ENCODE results near the gene OVAAL. TPM values are rescaled to one million over a fixed set of nuclear protein-coding genes. Genes with fewer than 3 reads are reported as not detected.

Gene OVAAL
- total RNA-seq, 2 donors from 2014 or later: not detected

DNA sequence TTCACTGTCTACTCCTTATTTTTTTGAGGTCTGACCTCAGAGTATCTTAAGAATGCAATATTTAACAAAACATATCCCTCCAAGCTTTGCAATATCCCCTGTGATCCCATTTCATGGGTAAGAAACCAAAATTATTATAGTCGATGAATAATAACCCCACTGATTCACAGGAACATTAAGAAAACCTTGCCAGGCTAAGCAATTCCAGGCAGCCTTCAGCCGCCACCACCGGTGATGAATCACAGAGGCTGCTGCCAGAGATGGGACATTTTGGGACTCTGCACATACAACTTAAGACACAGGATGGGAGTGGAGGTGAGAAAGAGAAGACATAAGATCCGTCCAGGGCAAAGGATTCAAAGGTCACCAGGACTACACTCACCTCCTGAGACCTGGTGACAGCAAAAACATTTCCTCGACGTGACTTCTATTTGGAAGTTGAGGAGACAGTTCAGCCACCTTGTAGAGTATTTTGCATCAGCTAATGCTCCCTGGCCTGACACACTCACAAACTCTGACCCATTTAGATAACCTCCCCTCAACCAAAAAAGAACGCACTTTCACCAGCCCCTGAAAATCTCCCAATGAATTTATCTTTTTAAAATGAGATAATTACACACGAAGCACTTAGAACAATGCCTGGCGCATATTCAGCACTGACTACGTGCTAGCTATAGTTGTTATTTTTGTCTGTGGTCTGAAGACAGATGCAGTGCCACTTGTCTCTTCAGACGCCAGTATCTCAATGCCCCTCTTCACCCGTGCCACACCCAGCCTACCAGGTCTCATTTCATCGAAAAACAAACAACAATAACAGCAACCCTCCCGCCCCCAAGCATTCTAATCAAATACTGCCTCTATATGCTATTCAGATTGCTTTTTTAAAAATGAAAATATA is 17.8 kb upstream of the OVAAL start:
- H3K4me1 ChIP-seq: no peaks in the 10 kb centered on the region
- H3K27ac ChIP-seq: no peak overlapping the region
- H3K4me3 ChIP-seq: no peak overlapping the region
- H3K9me3 ChIP-seq: no peaks in the 10 kb centered on the region
- TF ChIP-seq, protein P1, sequence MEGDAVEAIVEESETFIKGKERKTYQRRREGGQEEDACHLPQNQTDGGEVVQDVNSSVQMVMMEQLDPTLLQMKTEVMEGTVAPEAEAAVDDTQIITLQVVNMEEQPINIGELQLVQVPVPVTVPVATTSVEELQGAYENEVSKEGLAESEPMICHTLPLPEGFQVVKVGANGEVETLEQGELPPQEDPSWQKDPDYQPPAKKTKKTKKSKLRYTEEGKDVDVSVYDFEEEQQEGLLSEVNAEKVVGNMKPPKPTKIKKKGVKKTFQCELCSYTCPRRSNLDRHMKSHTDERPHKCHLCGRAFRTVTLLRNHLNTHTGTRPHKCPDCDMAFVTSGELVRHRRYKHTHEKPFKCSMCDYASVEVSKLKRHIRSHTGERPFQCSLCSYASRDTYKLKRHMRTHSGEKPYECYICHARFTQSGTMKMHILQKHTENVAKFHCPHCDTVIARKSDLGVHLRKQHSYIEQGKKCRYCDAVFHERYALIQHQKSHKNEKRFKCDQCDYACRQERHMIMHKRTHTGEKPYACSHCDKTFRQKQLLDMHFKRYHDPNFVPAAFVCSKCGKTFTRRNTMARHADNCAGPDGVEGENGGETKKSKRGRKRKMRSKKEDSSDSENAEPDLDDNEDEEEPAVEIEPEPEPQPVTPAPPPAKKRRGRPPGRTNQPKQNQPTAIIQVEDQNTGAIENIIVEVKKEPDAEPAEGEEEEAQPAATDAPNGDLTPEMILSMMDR (IDR thresholded peaks at IDR 0.05): no peak
- H3K27me3 ChIP-seq: no peaks in the 10 kb centered on the region
- no peaks in the 10 kb centered on the region for H3K36me3 ChIP-seq
- intact Hi-C loops (cut with DNase I): no loop called here
- no peak overlapping the region for H3K9ac ChIP-seq (ENCODE audit: low read depth in 2 of 2, low read length in 2 of 2)
- DNase-seq: no peak

DNA sequence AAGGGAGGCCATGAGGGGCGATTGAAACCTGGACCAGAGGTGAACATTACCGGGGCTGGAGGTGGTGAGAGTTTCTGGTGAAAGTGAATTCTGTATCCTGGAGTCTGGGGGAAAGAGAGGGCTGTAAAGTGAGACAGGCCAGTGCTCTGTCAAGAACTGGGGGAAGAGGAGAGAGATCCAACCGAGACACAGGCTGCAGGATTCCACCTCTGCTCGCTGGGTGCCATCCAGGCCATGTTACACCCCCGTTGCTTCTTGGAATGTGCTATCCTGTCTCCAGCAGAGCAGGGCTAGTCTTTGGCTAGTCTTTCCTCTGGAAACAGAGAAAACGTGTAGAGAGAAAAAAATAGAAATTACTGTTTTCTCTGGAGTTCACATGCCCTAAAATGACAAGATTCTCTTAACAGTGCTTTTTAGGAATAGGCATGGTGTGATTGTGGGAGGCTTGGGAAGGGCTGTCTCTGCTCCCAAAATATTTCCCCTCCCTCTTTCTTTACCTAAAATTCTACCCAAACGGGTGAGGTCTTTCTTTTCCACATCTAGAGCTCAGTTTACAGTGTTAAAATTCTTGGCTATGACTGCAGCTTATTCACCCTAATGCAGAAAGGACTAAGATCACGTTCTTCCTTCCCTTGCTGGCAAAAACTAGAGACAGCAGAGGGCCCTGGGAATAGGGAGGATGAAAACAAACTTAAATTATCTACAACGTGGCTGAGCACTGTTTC is 16.5 kb upstream of the OVAAL start:
- no peaks in the 10 kb centered on the region for H3K4me1 ChIP-seq
- no peaks in the 10 kb centered on the region for H3K36me3 ChIP-seq
- H3K9me3 ChIP-seq: no peaks in the 10 kb centered on the region
- no peaks in the 10 kb centered on the region for H3K27me3 ChIP-seq
- intact Hi-C loops (cut with DNase I): no loop called here
- TF ChIP-seq, protein P1 (IDR thresholded peaks at IDR 0.05): no peak
- no peak overlapping the region for H3K27ac ChIP-seq
- no peak for DNase-seq
- H3K9ac ChIP-seq (ENCODE audit: low read depth in 2 of 2, low read length in 2 of 2): no peak overlapping the region
- H3K4me3 ChIP-seq: no peak overlapping the region

DNA sequence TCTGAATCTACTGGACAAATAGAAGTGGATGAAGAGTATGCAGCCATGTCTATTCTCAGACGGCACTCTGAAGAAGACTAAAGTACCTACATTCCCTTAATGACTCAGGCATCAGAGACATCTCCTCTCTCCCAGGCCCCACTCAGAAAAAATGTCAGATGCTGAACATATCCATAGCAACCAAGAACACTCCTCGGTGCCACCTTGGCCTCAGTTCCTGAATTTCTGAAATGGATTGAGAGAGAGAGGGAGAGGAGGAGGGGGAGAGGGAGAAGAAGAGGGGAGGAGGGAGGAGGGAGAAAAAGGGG is 16.0 kb upstream of the OVAAL start:
- Histone ChIP-seq H3K27me3 (no peaks in the 10 kb centered on the region), H3K36me3 (no peaks in the 10 kb centered on the region), H3K4me3 (no peak overlapping the region), H3K4me1 (no peaks in the 10 kb centered on the region), H3K9me3 (no peaks in the 10 kb centered on the region), H3K27ac (no peak overlapping the region), H3K9ac (ENCODE audit: low read depth in 2 of 2, low read length in 2 of 2) (no peak overlapping the region)
- TF ChIP-seq, protein P1 (IDR thresholded peaks at IDR 0.05): no peak
- intact Hi-C loops (cut with DNase I): no loop called here
- DNase-seq: no peak

DNA sequence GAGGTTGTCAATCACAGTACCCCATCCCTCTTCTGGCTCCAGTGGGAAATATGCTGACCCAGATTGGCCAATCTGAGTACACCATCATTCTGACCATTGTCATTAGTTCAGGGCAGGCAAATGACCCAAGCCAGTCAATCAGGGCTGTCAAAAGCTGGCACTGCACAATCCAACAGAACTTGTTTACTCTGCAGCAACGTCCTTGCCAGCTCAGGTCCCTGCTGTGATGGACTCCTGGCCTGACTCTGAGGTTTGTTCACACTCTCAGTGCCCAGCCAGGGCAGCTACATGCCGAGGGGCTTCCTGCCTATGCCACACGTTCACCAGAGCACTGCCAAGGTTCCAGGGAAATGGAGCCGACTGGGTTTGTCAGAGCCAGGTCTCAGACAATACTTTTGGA is 14.7 kb upstream of the OVAAL start:
- no peaks in the 10 kb centered on the region for H3K36me3 ChIP-seq
- no peak overlapping the region for H3K9ac ChIP-seq (ENCODE audit: low read depth in 2 of 2, low read length in 2 of 2)
- no peak for DNase-seq
- H3K4me1 ChIP-seq: no peaks in the 10 kb centered on the region
- intact Hi-C loops (cut with DNase I): no loop called here
- no peaks in the 10 kb centered on the region for H3K9me3 ChIP-seq
- H3K27me3 ChIP-seq: no peaks in the 10 kb centered on the region
- H3K4me3 ChIP-seq: no peak overlapping the region
- TF ChIP-seq, protein P1 (IDR thresholded peaks at IDR 0.05): no peak
- H3K27ac ChIP-seq: no peak overlapping the region

DNA sequence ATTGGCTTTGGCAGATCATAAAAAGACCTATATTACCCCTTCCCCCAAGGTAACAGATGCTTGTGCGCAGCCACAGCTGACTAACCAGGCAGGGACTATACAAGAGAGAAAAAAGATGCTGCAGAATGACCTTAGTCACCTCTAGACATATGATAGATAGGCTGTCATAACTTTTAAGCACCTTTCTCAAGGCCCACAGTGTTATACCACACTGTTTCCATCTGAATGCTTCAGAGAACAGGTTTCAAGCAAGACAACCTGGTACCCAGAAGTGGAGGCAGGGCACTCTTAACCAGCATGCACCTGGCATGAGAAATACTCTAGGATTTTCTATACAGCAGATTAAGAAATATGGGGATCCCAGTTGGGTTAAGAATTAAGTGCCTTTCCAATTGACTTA is 12.8 kb upstream of the OVAAL start:
- Histone ChIP-seq H3K27me3 (no peaks in the 10 kb centered on the region), H3K4me3 (no peak overlapping the region), H3K9me3 (no peaks in the 10 kb centered on the region), H3K4me1 (no peaks in the 10 kb centered on the region), H3K27ac (no peak overlapping the region), H3K36me3 (no peaks in the 10 kb centered on the region), H3K9ac (ENCODE audit: low read depth in 2 of 2, low read length in 2 of 2) (no peak overlapping the region)
- DNase-seq: no peak
- intact Hi-C loops (cut with DNase I): no loop called here
- TF ChIP-seq, protein P1 (IDR thresholded peaks at IDR 0.05): no peak
